GM10847 (cell line): ENCODE measurements around the gene TRABD2B.

Source experiments
- POLR2A ChIP-seq: IDR thresholded peaks from 2 replicates; pipeline ENCODE4 v1.6.1; 2011; ENCODE audit not compliant: insufficient read length; ENCODE audit errors: extremely low read depth

TRABD2B gene

GRCh38 chr1:47986761-47987200 is 10.4 kb downstream of the TRABD2B start:
- TF ChIP-seq POLR2A, result no peak

DNA sequence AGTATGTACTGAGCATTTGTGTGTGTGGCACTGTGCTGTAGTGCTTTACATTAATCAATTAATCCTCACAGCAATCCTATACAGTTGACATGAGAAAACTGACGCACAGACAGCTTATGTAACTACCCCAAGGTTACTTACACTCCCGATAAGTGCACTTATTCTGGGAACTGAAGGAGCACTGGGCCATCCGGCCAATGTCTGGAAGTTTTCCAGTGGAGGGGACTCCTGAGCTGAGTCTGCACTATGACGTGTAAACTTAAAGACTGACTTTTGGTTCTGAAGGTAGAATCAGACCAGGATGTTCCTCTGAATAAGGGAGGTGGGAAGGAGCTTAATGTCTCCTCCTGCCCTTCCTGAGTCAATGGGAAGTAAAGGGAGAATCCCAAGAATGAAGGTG is 12.2 kb downstream of the TRABD2B start:
- no peak for TF ChIP-seq POLR2A

DNA sequence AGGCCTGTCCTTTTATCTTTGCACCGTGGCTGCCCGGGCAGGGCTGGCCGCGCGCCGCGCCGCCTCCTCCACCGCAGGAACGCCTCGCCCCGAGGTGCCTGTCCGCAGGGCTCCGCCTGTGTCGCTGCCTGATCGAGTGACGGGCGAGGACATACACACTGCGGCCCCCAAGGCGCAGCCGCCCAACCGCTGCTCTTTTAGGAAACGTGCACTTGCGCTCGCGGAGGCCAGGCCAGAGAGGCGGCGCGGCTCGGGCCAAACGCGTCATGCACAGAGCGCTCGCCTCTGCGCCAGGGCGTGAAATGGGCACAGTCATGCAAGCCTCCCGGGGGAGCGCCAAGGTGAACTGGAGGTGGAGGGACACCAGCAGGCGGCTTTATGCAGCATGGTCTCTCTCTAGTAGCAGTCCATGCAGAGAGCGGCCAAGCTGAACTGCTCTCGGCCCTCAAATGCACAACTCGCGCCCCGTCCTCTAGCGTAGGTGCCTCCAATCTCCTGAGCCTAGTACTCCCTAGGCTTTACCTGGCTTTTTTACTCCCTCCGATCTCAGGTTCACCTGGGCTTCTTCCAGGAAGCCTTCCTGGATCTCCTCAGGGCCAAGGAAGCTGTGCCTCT is 12.9 kb downstream of the TRABD2B start:
- no peak for TF ChIP-seq POLR2A

- no peak for TF ChIP-seq POLR2A
Observed at GRCh38 chr1:47983691-47984090, 13.5 kb downstream of the TRABD2B start.

DNA sequence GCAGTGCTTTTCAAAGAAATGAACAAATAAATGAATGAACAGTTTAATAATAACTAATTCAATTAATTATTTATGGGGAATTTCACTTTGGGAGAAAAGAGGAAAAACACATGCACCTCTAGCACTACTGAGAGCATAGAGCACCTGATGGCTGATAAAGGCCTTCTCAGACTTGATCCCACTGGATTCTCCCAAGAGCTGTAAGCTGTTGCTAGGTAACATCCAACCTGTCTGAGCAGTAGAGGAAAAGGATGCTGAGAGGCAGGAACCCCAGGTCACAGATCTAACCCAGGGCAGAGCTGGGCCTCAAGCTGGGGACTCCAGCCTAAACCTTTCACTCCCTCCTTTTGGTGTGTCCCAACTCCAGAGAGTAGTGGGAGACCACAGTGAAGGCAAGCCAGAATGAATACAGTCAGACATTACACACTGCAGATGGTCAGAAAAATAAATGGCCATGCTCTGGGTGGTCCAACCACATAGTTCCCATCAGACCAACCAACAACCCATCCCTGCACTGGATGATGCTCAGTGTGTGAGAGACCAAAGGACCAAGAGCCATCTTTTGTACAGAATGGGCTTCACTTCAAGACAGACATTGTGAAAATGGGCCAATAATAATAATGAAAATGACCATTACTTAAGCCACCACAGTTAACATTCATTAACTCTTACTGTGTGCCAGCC is 15.4 kb downstream of the TRABD2B start:
- TF ChIP-seq POLR2A, result no peak

GRCh38 chr1:47980501-47980900 is 16.7 kb downstream of the TRABD2B start:
- no peak for TF ChIP-seq POLR2A

DNA sequence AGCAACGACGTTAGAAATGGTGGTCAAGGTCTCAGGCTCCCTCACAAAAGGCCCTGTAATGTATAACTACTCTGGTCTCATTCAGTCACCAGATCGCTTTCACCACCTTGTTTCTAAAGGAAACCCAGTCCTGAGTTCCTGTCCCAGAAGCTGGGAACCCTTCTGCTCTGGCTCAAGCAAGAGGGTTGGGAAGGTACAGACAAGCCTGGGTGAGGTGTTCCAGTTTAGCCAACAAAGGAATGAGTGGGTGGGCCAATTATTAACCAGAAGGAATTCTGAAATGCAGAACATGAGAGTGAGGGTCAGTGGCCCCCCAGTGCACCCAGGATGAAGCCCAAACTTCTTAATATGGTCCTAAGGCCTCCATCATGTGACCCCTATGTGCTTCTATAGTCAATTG is 17.5 kb downstream of the TRABD2B start:
- no peak for TF ChIP-seq POLR2A

- TF ChIP-seq POLR2A, result no peak
Observed at GRCh38 chr1:47978486-47978885, 18.7 kb downstream of the TRABD2B start.

- TF ChIP-seq POLR2A, result no peak
Observed at GRCh38 chr1:47976728-47977127, 20.5 kb downstream of the TRABD2B start.

GRCh38 chr1:47976267-47976666 is 20.9 kb downstream of the TRABD2B start:
- TF ChIP-seq POLR2A, result no peak

DNA sequence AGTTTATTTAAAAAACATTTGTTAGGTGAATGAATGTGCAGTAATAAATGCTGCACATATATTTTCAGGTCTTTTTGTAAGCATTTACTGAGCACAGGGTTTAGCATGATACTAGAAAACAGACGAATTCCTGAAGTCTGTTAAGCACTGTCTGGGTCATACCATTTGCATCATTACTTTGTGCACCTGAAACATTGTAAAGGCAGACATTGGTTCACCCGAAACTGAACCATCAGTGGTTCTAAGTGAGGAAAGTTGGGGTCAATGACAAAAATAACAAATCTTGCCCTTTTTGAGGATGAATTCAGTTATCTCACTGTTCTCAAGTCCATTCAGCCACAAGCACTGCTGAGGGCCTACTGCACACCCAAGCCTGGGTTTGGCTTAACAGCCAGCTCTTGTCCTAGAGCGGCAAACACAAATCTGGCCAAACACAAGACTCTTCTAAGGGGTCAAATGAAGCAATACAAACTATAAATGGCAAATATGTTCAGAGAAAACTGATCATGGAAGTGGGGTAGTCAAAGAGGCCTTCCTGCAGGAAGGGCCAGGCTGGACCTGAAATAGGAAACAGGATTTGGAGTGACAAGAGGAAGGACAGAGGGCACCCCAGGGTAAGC is 21.8 kb downstream of the TRABD2B start:
- TF ChIP-seq POLR2A, result no peak

DNA sequence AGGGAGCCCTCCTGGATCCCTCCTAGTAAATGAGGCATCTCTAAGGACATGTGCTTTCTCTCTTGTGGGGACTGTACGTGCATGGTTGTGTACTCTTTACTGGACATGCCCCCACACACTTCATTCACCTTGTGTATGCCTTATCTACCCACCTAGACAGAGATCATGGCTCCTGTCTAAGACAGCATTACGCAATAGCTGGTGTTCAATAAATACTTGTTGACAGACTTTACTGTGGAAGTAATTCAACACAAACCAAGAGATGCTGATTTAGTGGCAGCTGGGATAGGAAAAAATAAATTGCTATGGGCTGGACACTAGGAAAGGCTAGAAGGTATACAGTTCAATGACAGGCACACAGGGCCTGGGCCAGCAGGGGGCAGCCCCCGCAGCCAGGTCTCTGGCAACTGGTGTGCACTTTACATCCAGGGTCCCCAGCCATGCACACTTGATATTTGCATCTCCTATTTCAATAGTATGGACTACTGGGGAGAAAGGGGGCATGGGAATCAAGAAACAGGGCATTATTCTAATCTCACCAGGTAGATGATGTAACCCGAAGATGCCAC is 24.2 kb downstream of the TRABD2B start:
- no peak for TF ChIP-seq POLR2A

GRCh38 chr1:47971385-47972160 is 25.6 kb downstream of the TRABD2B start:
- no peak for TF ChIP-seq POLR2A

DNA sequence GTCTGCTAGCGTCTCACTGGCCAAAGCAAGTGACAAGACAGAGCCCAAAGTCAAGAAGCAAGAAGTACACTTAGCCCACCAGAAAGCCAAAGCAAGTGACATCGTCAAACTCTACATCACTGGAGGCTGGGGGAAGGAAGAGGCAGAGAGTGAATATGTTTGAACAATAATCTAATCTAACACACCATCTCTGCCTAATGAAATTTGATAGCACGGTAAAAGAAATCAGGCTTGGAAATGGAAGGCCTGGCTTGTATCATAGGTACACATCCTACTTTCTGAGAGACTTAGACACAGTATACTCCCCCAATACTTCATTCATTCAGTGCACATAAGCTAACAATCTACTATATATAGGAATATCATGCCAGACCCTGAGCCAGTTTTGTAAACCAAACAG is 26.3 kb downstream of the TRABD2B start:
- no peak for TF ChIP-seq POLR2A

DNA sequence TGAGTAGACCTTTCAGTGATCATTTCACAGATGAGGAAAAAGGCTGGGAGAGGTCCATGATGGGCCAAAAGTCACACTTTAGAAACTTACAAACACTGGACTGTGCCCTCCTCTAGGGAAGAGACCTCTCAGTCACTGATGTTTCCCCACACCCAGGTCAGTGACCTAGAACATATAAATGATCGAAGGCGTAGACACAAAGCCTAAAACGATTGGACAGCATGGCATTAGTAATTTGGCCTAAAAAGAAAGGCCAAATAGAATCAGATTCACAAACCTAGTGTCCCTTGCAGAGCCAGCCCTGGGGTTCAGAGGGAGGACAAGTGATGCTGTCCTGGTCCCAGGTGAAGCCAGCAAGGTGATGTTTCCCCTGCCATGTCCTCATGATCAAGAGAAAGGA is 27.7 kb downstream of the TRABD2B start:
- no peak for TF ChIP-seq POLR2A
